GM12878 (cell line): ENCODE data around the gene ACACA.

Experiments used
- BACH1 ChIP-seq: fragments of 450-650 bp; IDR thresholded peaks from 2 replicates; pipeline ENCODE4 v1.6.1; 2017; ENCODE audit warnings: mild to moderate bottlenecking, borderline replicate concordance
- CBX3 ChIP-seq: fragments of 200-600 bp; sonication (generic); IDR thresholded peaks from 2 replicates; pipeline ENCODE4 v1.6.1; 2016; ENCODE audit warnings: low read depth, borderline replicate concordance
- CEBPB ChIP-seq, 2 experiments: fragments of 150-350 bp in 1 of 2; IDR thresholded peaks; 2 replicates each; pipeline ENCODE4 v1.6.1; 2012 to 2014; ENCODE audit warnings: low read depth in 2 of 2, low read length in 2 of 2, borderline replicate concordance in 1 of 2, inconsistent platforms in 1 of 2
- FOXK2 ChIP-seq: fragments of 450-650 bp; IDR thresholded peaks from 2 replicates; pipeline ENCODE4 v1.6.1; 2017; ENCODE audit warnings: mild to moderate bottlenecking, moderate library complexity
- POLR2A ChIP-seq: IDR thresholded peaks from 2 replicates; pipeline ENCODE4 v1.6.1; 2011; ENCODE audit warnings: low read depth, mild to moderate bottlenecking, low read length
- POLR2AphosphoS5 ChIP-seq: IDR thresholded peaks from 2 replicates; pipeline ENCODE4 v1.6.1; 2011; ENCODE audit warnings: mild to moderate bottlenecking, low read length, inconsistent platforms
- RAD21 ChIP-seq: IDR thresholded peaks from 2 replicates; pipeline ENCODE4 v1.6.1; 2011; ENCODE audit warnings: mild to moderate bottlenecking, low read depth, low read length, moderate library complexity; ENCODE audit not compliant: insufficient read depth
- SIN3A ChIP-seq: IDR thresholded peaks from 2 replicates; pipeline ENCODE4 v1.6.1; 2012; ENCODE audit warnings: low read depth, low read length, improper control_type of control experiment
- TAF1 ChIP-seq: IDR thresholded peaks from 2 replicates; pipeline ENCODE4 v1.6.1; 2011; ENCODE audit warnings: mild to moderate bottlenecking, low read depth, low read length, borderline replicate concordance
- TCF12 ChIP-seq: IDR thresholded peaks from 2 replicates; pipeline ENCODE4 v1.6.1; 2011; ENCODE audit warnings: low read depth, mild to moderate bottlenecking, low read length
- ZNF274 ChIP-seq: IDR thresholded peaks from one replicate; pipeline ENCODE4 v1.8.0; 2011; ENCODE audit not compliant: insufficient read length, insufficient read depth
- ZZZ3 ChIP-seq: IDR thresholded peaks from 2 replicates; pipeline ENCODE4 v1.6.1; 2011; ENCODE audit warnings: low read depth; ENCODE audit not compliant: control insufficient read depth, insufficient read length
- TF ChIP-seq, protein P1 (sequence below), 3 experiments: IDR thresholded peaks in 2 of 3; conservative IDR thresholded peaks in 1 of 3; 2 replicates each; pipeline ENCODE4 v1.5.1; 2011; ENCODE audit warnings: low read depth in 3 of 3, low read length in 3 of 3, mild to moderate bottlenecking in 3 of 3, control low read depth in 2 of 3, moderate library complexity in 2 of 3, inconsistent platforms in 1 of 3, mixed read lengths in 1 of 3; ENCODE audit not compliant: control insufficient read depth in 2 of 3, insufficient read depth in 1 of 3; ENCODE audit errors: extremely low read depth in 1 of 3
- TF ChIP-seq, protein P2 (sequence below): IDR thresholded peaks from 2 replicates; pipeline ENCODE4 v1.6.1; 2011; ENCODE audit warnings: mild to moderate bottlenecking, low read depth, low read length, moderate library complexity; ENCODE audit not compliant: insufficient replicate concordance

DNA sequence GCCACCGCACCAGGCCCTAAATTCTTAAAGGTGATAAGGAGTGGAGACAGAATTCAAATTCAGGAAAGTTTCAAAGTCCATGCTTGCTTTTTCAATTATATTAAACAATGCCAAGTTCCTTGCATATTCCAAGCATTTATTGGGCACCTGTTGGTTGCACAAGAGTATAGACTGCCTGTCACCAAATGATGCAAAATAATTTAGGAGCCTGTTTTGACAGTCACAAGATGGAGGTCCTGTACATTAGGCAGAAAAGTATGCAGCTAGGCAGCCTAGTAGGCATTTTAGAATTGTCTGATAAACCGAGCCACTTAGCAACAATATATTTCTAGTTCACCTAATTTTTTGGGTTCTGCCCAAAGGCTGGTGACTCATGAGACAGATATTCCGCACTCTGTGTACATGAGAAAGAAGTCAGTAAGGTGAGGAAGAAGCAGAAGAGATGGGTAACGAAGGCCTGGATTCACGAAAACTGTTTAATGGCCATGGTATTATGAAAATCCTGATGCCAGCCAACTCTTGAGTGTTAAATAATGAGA lies 7.3 kb downstream of the ACACA start:
- TF ChIP-seq POLR2A (no peak), SIN3A (no peak), CBX3 (no peak), TCF12 (no peak), RAD21 (no peak), ZNF274 (no peak), ZZZ3 (no peak), BACH1 (no peak), TAF1 (no peak), POLR2AphosphoS5 (no peak), FOXK2 (no peak), CEBPB (IDR thresholded peaks at IDR 0.05; ENCODE audit: borderline replicate concordance in 1 of 2, low read depth in 2 of 2, low read length in 2 of 2) (no peak)
- TF ChIP-seq, protein P1, sequence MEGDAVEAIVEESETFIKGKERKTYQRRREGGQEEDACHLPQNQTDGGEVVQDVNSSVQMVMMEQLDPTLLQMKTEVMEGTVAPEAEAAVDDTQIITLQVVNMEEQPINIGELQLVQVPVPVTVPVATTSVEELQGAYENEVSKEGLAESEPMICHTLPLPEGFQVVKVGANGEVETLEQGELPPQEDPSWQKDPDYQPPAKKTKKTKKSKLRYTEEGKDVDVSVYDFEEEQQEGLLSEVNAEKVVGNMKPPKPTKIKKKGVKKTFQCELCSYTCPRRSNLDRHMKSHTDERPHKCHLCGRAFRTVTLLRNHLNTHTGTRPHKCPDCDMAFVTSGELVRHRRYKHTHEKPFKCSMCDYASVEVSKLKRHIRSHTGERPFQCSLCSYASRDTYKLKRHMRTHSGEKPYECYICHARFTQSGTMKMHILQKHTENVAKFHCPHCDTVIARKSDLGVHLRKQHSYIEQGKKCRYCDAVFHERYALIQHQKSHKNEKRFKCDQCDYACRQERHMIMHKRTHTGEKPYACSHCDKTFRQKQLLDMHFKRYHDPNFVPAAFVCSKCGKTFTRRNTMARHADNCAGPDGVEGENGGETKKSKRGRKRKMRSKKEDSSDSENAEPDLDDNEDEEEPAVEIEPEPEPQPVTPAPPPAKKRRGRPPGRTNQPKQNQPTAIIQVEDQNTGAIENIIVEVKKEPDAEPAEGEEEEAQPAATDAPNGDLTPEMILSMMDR (IDR thresholded peaks at IDR 0.05 in 2 of 3, conservative IDR thresholded peaks at IDR 0.05 in 1 of 3; ENCODE audit: control insufficient read depth in 2 of 3, extremely low read depth in 1 of 3, insufficient read depth in 1 of 3, low read depth in 3 of 3, low read length in 3 of 3): no peak
- TF ChIP-seq, protein P2, sequence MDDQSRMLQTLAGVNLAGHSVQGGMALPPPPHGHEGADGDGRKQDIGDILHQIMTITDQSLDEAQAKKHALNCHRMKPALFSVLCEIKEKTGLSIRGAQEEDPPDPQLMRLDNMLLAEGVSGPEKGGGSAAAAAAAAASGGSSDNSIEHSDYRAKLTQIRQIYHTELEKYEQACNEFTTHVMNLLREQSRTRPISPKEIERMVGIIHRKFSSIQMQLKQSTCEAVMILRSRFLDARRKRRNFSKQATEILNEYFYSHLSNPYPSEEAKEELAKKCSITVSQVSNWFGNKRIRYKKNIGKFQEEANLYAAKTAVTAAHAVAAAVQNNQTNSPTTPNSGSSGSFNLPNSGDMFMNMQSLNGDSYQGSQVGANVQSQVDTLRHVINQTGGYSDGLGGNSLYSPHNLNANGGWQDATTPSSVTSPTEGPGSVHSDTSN: no peak
